CD8-positive, alpha-beta memory T cell (primary cell): Measurements from ENCODE around the gene CD34. TPM values are rescaled to one million over a fixed set of nuclear protein-coding genes. Genes with fewer than 3 reads are reported as not detected.
A peak's percentile ranks its signal among the peaks of the same experiment; 100 is the strongest.

Experiments used
- CTCF ChIA-PET: fragments of 350-600 bp; sonication (Branson Sonifier 250); formaldehyde crosslinking; loops from one replicate; lab custom pipeline; 2021; ENCODE audit warnings: antibody characterized with exemption; lab: Charles Lee
- POLR2A ChIA-PET: fragments of 350-600 bp; sonication (Branson Sonifier 250); formaldehyde crosslinking; loops from one replicate; lab custom pipeline; 2021; ENCODE audit warnings: antibody characterized with exemption; lab: Charles Lee
- DNase-seq, 5 donors: peaks; one replicate each; pipeline versions ENCODE4 v3.0.0 to v3.0.0-alpha.2; 2020 to 2022; ENCODE audit warnings: mixed read lengths in 1 of 5
- H3K27ac ChIP-seq: one replicate; pipeline ENCODE4 v1.7.0; 2013; ENCODE audit warnings: low read depth, mild to moderate bottlenecking, low read length, moderate library complexity
- H3K27me3 ChIP-seq: 2 replicates; pipeline ENCODE4 v1.7.0; 2013; ENCODE audit warnings: low read length, mild to moderate bottlenecking; ENCODE audit not compliant: insufficient read depth, poor library complexity, severe bottlenecking
- H3K36me3 ChIP-seq: 2 replicates; pipeline ENCODE4 v1.7.0; 2013; ENCODE audit warnings: mild to moderate bottlenecking, low read length, moderate library complexity; ENCODE audit not compliant: insufficient read depth
- H3K4me1 ChIP-seq: 2 replicates; pipeline ENCODE4 v1.7.0; 2013; ENCODE audit warnings: mild to moderate bottlenecking, low read length, moderate library complexity; ENCODE audit not compliant: insufficient read depth
- H3K4me3 ChIP-seq: 2 replicates; pipeline ENCODE4 v1.7.0; 2013; ENCODE audit warnings: mild to moderate bottlenecking, low read length
- H3K9me3 ChIP-seq: 2 replicates; pipeline ENCODE4 v1.7.0; 2013; ENCODE audit warnings: mild to moderate bottlenecking, low read length
- H3K27ac Mint-ChIP-seq, 8 donors: one replicate each; pipeline ENCODE4 v1.8.0; 2020 to 2021; ENCODE audit warnings: mixed read lengths in 8 of 8, mild to moderate bottlenecking in 6 of 8, inconsistent platforms in 3 of 8, moderate library complexity in 3 of 8
- H3K27me3 Mint-ChIP-seq, 2 donors: one replicate each; pipeline ENCODE4 v1.8.0; 2020 to 2021; ENCODE audit warnings: mixed read lengths in 2 of 2, mild to moderate bottlenecking in 1 of 2, moderate library complexity in 1 of 2
- H3K36me3 Mint-ChIP-seq, 3 donors: one replicate each; pipeline ENCODE4 v1.8.0; 2020 to 2021; ENCODE audit warnings: mixed read lengths in 3 of 3, inconsistent platforms in 1 of 3, mild to moderate bottlenecking in 1 of 3
- H3K4me1 Mint-ChIP-seq, 3 donors: one replicate each; pipeline ENCODE4 v1.8.0; 2020 to 2021; ENCODE audit warnings: mixed read lengths in 3 of 3, inconsistent platforms in 1 of 3, mild to moderate bottlenecking in 1 of 3
- H3K4me3 Mint-ChIP-seq, 7 donors: one replicate each; pipeline ENCODE4 v1.8.0; 2020 to 2021; ENCODE audit warnings: mixed read lengths in 7 of 7, mild to moderate bottlenecking in 6 of 7, moderate library complexity in 4 of 7, inconsistent platforms in 2 of 7
- H3K9me3 Mint-ChIP-seq, 5 donors: one replicate each; pipeline ENCODE4 v1.8.0; 2020 to 2022; ENCODE audit warnings: mixed read lengths in 5 of 5, mild to moderate bottlenecking in 3 of 5, moderate library complexity in 2 of 5, inconsistent platforms in 1 of 5
- polyA plus RNA-seq: library from polyadenylated mRNA; unstranded; fragments of 300-500 nt; fragmentation: Illumina TruSeq; gene quantifications from one replicate; pipeline ENCODE4 v1.2.3, GENCODE V29; 2021
- total RNA-seq, 2 experiments: library from RNA; stranded (reverse); gene quantifications; one replicate each; pipeline ENCODE4 v1.2.3, GENCODE V29; 2021

CD34 gene
- total and polyA plus RNA-seq, 3 experiments from 2014 or later, result not detected

DNA sequence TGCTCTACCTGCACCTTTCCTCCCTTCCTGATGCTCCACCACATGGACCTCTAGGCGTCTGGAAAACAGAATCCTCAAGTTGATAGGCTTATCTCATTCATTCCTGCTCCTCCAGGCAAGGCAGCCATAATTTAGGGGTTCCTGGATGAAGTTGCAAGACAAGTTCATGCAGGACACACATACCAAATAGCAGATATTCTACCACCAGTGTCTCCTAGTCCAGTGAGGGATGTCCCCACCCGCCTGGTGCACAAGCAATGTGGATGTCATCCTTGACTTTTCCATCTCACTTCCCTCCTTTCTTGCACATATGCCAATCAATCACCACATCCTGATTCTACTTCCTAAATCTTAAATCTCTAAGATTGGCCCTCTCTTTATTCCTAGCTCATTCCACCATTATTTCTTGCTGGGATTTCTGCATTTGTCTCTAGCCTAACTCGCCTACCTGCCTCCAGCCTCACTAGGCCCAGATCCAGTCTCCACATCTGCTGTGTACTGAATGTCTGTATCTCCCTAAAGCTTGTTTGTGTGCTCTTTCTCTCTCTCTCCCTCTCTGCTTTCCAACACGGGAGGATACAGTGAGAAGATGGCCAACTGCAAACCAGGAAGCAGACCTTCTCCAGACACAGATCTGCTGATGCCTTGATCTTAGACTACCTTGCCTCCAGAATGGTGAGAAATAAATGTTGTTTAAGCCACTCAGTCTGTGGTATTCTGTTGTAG, 40.5 kb downstream of the CD34 start:
- Histone ChIP-seq H3K27ac (no peak overlapping the region), H3K36me3 (peaks cover 7% of the 10 kb centered on the region), H3K4me3 (no peak overlapping the region), H3K27me3 (no peaks in the 10 kb centered on the region), H3K9me3 (no peaks in the 10 kb centered on the region), H3K4me1 (peaks cover 76% of the 10 kb centered on the region)
- Mint-ChIP-seq H3K36me3 (peaks cover 0 to 30% (median 4%) of the 10 kb centered on the region in 3 donors), H3K4me1 (peaks cover 53 to 77% (median 60%) of the 10 kb centered on the region in 3 donors), H3K27ac (peak overlapping the region; percentile 81 to 96 (median 89)), H3K9me3 (no peaks in the 10 kb centered on the region), H3K4me3 (peak overlapping the region; percentile 82 to 92 (median 89)), H3K27me3 (peaks cover 0 to 1% of the 10 kb centered on the region in 2 donors)
- POLR2A ChIA-PET, result no interaction called here
- DNase-seq, result no peak
- CTCF ChIA-PET, result interaction anchor here (1.2 to 19.7 kb wide), 10 partner anchors 8 to 93 kb away, joined by 3 to 435 read pairs (median 16); no protein-coding TSS in a partner anchor

DNA sequence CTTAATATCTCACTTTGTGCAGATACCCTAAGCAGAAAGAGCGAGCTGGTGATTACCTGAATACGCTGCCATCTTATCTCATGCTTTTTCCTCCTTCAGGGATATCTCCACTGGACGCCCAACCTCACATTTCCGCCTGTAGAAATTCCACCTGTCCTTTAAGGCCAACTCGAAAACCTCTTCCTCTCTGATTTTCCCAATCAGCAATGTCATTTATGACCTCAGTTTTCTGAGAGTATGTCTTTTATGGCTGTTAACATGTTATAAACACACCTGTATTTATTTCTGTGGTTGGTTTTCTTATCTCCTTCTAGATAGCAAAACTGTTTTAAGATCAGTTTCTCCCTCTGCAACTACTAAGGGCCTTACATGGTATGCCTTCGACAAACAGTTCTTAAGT, 41.1 kb downstream of the CD34 start:
- no peaks in the 10 kb centered on the region for H3K9me3 ChIP-seq
- ChIA-PET POLR2A (interaction anchor here (2.8 to 3.8 kb wide), 2 partner anchors 14 to 43 kb away, joined by 14 to 20 read pairs; no protein-coding TSS in a partner anchor), CTCF (interaction anchor here (1.1 to 19.7 kb wide), 16 partner anchors 8 to 129 kb away, joined by 3 to 435 read pairs (median 4); partner anchors contain the start of gene CD46)
- peaks cover 11% of the 10 kb centered on the region for H3K36me3 ChIP-seq
- no peaks in the 10 kb centered on the region for H3K27me3 ChIP-seq
- H3K4me3 ChIP-seq, result no peak overlapping the region
- Mint-ChIP-seq H3K36me3 (peaks cover 0 to 36% (median 7%) of the 10 kb centered on the region in 3 donors), H3K4me1 (peaks cover 53 to 80% (median 54%) of the 10 kb centered on the region in 3 donors), H3K27ac (peak overlapping the region; percentile 81 to 96 (median 89)), H3K4me3 (peak overlapping the region; percentile 82 to 92 (median 89)), H3K9me3 (no peaks in the 10 kb centered on the region), H3K27me3 (peaks cover 0 to 1% of the 10 kb centered on the region in 2 donors)
- H3K27ac ChIP-seq, result no peak overlapping the region
- no peak for DNase-seq
- H3K4me1 ChIP-seq, result peaks cover 82% of the 10 kb centered on the region

DNA sequence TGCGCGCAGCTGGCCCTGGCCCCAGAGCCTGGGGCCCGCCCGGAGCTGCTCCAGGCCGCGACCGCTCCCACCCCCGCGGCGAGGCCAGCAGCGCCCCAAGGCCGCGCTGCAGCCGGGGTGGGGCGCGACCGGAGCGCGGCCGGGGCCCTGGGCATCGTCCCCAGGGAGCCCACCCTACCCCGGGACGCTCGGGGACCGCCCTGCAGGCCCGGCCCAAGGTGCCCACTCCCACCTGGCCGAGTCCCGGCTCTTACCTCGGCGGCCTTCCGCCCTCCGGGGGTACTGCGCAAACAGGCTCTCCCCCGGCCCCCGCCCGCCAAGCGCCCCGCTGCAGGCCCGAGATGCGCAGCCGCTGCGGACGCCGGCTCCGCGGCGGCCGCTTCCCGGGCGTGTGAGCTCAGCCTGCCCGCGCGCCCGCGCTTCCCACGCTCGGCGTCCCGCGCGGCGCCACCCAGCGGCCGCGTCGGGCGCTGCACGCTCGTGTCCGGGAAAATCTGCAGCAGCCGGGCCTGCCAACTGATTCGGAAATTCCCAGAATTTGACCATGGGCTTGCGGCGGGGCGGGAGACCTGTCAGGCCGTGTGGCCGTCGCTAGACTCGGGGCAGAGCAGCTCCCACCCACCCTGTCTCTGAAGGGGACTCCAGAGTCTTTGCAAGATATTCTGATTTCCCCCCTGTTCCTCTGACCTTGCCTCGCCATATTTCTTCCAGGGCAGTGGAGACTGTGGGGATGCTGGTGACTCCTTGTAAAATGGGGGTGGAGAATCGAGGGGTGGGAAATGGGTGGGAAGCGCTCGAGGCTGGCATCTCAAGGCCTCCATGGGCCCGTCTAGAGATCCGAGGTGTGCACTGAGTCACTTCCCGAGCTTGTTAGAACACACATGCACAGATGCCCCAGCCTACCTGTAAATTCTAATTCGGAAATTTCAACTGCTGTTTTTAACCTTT, 41.9 kb downstream of the CD34 start:
- Mint-ChIP-seq H3K36me3 (peaks cover 0 to 42% (median 7%) of the 10 kb centered on the region in 3 donors), H3K27me3 (peaks cover 0 to 1% of the 10 kb centered on the region in 2 donors), H3K27ac (peak overlapping the region; percentile 66 to 97 (median 92)), H3K4me1 (peaks cover 47 to 84% (median 48%) of the 10 kb centered on the region in 3 donors), H3K9me3 (no peaks in the 10 kb centered on the region), H3K4me3 (peak overlapping the region; percentile 93 to 98 (median 96))
- Histone ChIP-seq H3K27ac (peak overlapping the region; percentile 83), H3K9me3 (no peaks in the 10 kb centered on the region), H3K36me3 (peaks cover 11% of the 10 kb centered on the region), H3K4me3 (peak overlapping the region; percentile 71), H3K27me3 (no peaks in the 10 kb centered on the region), H3K4me1 (peaks cover 84% of the 10 kb centered on the region)
- POLR2A ChIA-PET, result interaction anchor here (0.7 to 3.8 kb wide), 7 partner anchors 11 to 375 kb away, joined by 3 to 29 read pairs (median 4); partner anchors contain the start of gene PLXNA2
- DNase-seq, result peak; percentile 66 to 81 (median 74)
- CTCF ChIA-PET, result interaction anchor here (0.7 to 19.7 kb wide), 27 partner anchors 8 to 376 kb away, joined by 3 to 435 read pairs (median 4); partner anchors contain the start of gene CD46

DNA sequence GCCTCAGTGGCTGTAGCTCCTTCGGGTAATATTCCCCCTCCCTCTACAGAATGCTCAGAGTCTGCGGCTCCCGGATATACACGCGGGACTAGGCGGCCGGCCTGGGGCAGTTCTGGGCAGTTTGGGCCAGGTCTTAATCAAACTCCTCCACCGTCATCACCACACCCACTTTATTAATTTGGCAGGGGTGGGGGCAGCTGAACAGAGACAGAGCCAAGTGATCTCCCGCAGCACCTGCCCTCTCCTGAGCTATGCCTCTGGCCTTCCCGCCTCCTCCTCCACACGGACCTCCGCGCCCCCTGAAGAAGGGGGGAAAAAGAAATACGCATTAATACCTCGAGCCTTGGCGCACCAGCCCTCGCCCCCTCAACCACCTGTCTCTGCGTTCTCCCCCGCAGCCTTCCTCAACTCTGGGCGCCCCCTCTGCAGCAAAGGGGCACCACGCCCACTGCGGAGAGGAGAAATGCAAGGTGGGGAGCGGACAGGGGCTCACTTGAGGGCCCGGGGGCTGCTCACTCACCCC, 42.6 kb downstream of the CD34 start:
- H3K36me3 ChIP-seq, result peaks cover 11% of the 10 kb centered on the region
- ChIA-PET CTCF (interaction anchor here (0.7 to 19.7 kb wide), 24 partner anchors 8 to 376 kb away, joined by 3 to 435 read pairs (median 4); partner anchors contain the start of gene CD46), POLR2A (interaction anchor here (0.7 to 3.8 kb wide), 7 partner anchors 10 to 106 kb away, joined by 3 to 29 read pairs (median 3); no protein-coding TSS in a partner anchor)
- peak overlapping the region; percentile 71 for H3K4me3 ChIP-seq
- no peaks in the 10 kb centered on the region for H3K9me3 Mint-ChIP-seq
- H3K4me1 Mint-ChIP-seq, result peaks cover 40 to 84% (median 41%) of the 10 kb centered on the region in 3 donors
- H3K27me3 ChIP-seq, result no peaks in the 10 kb centered on the region
- peak in 2 of 5 donors; percentile 35 to 57 for DNase-seq
- H3K27ac ChIP-seq, result peak overlapping the region; percentile 83
- peak overlapping the region; percentile 60 to 97 (median 94) for H3K27ac Mint-ChIP-seq
- no peaks in the 10 kb centered on the region for H3K9me3 ChIP-seq
- H3K4me3 Mint-ChIP-seq, result peak overlapping the region; percentile 93 to 98 (median 96)
- H3K36me3 Mint-ChIP-seq, result peaks cover 0 to 46% (median 8%) of the 10 kb centered on the region in 3 donors
- peaks cover 84% of the 10 kb centered on the region for H3K4me1 ChIP-seq
- H3K27me3 Mint-ChIP-seq, result peaks cover 0 to 1% of the 10 kb centered on the region in 2 donors

DNA sequence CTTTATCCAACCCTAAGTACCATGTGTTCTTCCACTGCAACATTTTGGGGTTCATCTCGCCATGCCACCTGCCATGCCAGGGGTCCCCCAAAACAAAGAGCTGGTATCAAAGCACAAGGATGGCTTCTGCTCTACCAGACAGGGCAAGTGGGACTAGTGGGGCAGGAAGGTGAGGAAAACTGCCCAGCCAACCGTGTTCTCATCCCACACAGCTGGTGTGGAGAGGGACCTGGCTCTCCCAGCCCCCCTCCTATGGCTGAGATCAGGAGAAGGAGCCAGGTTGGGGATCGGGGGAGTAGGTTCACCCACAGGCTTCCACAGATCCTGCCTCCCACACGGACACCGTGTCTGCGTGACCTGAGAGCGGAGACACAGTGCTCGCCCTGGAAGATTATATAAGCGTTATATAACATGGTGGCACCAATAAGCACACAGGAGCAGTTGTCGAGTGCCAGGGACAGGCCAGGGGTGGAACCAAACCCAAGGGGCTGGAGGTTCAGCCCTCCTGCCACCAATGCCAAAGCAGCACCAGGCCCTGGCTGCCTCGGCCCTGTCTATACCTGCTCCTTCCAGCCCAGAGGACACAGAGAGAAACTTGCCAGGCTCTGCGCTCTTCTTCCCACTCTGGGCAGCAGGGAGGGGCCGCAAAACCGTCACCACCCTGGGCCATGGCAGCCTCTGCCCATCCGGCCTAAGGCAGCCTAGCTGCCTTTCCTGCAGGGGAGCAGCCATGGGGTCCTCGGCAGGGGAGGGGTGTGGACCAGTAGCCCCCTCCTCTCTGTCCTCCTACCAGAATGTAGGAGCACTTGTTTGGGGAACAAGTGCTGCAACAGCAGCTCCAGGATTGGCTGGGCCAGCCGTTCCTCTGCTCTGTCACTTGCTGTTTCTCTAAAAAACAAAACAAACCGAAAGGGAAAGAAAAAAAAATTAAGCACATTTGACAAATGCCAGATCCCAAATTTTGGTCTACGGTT, 43.5 kb downstream of the CD34 start:
- H3K27ac ChIP-seq, result peak overlapping the region; percentile 83

DNA sequence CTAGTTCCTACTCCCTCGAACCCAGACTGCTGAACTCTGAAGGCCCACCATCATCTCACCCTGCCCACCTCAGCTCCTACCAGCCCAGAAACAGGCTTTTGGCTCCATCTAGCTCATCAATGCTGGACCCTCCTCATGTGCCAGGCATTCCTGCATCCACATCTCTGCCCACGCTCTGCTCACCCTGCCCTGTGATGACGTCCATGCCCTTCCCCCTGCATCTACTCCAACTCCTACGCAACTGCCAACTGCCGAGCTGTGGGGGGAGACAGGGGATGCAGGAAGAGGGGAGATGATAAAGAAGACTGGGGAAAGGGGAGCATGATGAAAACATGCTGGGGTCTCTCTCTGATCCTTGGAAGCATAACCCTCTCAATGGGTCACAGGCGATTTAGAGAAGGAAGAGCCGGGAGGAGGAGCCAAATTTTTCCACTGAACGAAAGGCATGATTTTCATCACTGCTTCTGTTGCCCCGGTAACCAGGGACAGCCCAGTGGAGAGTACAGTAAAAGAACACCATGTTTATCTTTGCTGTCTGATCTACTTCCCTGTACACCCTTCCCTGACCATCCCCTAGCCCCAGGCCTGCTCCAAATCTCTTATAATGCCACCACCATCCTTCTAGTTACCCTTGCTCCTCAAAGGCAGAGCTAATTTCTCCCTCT, 44.3 kb downstream of the CD34 start:
- Mint-ChIP-seq H3K36me3 (peaks cover 0 to 58% (median 14%) of the 10 kb centered on the region in 3 donors), H3K27me3 (peaks cover 0 to 1% of the 10 kb centered on the region in 2 donors)

More for the DNA sequence above, 43.5 kb downstream of the CD34 start:
- Histone ChIP-seq H3K36me3 (peaks cover 11% of the 10 kb centered on the region), H3K4me1 (peaks cover 83% of the 10 kb centered on the region), H3K4me3 (peak overlapping the region; percentile 71), H3K27me3 (no peaks in the 10 kb centered on the region), H3K9me3 (no peaks in the 10 kb centered on the region)
- Mint-ChIP-seq H3K9me3 (no peaks in the 10 kb centered on the region), H3K27me3 (peaks cover 0 to 1% of the 10 kb centered on the region in 2 donors), H3K36me3 (peaks cover 0 to 51% (median 13%) of the 10 kb centered on the region in 3 donors), H3K4me1 (peaks cover 31 to 84% (median 32%) of the 10 kb centered on the region in 3 donors), H3K4me3 (peak overlapping the region; percentile 93 to 98 (median 96)), H3K27ac (peak overlapping the region; percentile 60 to 97 (median 94))
- ChIA-PET CTCF (interaction anchor here (1.6 to 19.7 kb wide), 8 partner anchors 10 to 95 kb away, joined by 3 to 435 read pairs (median 19); no protein-coding TSS in a partner anchor), POLR2A (interaction anchor here (1.0 to 3.8 kb wide), 4 partner anchors 16 to 48 kb away, joined by 3 to 29 read pairs (median 17); no protein-coding TSS in a partner anchor)
- DNase-seq, result peak in 2 of 5 donors; percentile 27 to 60

More for the DNA sequence above, 44.3 kb downstream of the CD34 start:
- POLR2A ChIA-PET, result interaction anchor here (3.8 kb wide), 1 partner anchor 40 kb away, joined by 20 read pairs; no protein-coding TSS in a partner anchor
- Histone ChIP-seq H3K36me3 (peaks cover 11% of the 10 kb centered on the region), H3K27me3 (no peaks in the 10 kb centered on the region), H3K27ac (no peak overlapping the region), H3K9me3 (no peaks in the 10 kb centered on the region), H3K4me1 (peaks cover 85% of the 10 kb centered on the region), H3K4me3 (peak overlapping the region; percentile 71)
- CTCF ChIA-PET, result interaction anchor here (12.4 to 19.7 kb wide), 2 partner anchors 18 to 37 kb away, joined by 244 to 435 read pairs; no protein-coding TSS in a partner anchor
- no peaks in the 10 kb centered on the region for H3K9me3 Mint-ChIP-seq
- peaks cover 25 to 87% (median 26%) of the 10 kb centered on the region in 3 donors for H3K4me1 Mint-ChIP-seq
- peak overlapping the region; percentile 93 to 98 (median 96) for H3K4me3 Mint-ChIP-seq
- H3K27ac Mint-ChIP-seq, result peak overlapping the region; percentile 60 to 97 (median 94)
- peak in 1 of 5 donors; percentile 38 for DNase-seq
